OCI-LY7 (cell line): ENCODE measurements around the gene TRIP6. TPM values are rescaled to one million over a fixed set of nuclear protein-coding genes. Genes with fewer than 3 reads are reported as not detected.

Experiments used
- BruUV-seq: library from RNA; stranded (reverse); fragments of 400-500 nt; replicated peaks from 2 replicates; lab custom pipeline; 2021; lab: Mats Ljungman, UMichigan
- CTCF ChIA-PET: fragments of 300-600 bp; sonication (Branson Sonifier 250); formaldehyde crosslinking; loops from one replicate; lab custom pipeline; 2022; ENCODE audit warnings: antibody characterized with exemption; ENCODE audit not compliant: unreplicated experiment; lab: Charles Lee
- POLR2A ChIA-PET: fragments of 300-600 bp; sonication (Branson Sonifier 250); formaldehyde crosslinking; loops from one replicate; lab custom pipeline; 2022; ENCODE audit warnings: antibody characterized with exemption; lab: Charles Lee
- DNase-seq: peaks from one replicate; pipeline ENCODE4 v3.0.0-alpha.2; 2015; ENCODE audit warnings: low spot score
- H2AFZ ChIP-seq: fragments of 200-600 bp; sonication (generic), shearing (Covaris generic); 2 replicates; pipeline ENCODE4 v1.6.1; 2014; ENCODE audit warnings: mild to moderate bottlenecking, antibody characterized with exemption, low read length, moderate library complexity
- H3K27ac ChIP-seq: fragments of 200-600 bp; sonication (generic); 2 replicates; pipeline ENCODE4 v1.5.1; 2014; ENCODE audit warnings: mixed run types, low read depth, mild to moderate bottlenecking, moderate library complexity, low read length, inconsistent platforms; ENCODE audit not compliant: poor library complexity, severe bottlenecking
- H3K36me3 ChIP-seq: fragments of 200-600 bp; sonication (generic); 2 replicates; pipeline ENCODE4 v1.6.1; 2014; ENCODE audit warnings: mild to moderate bottlenecking, antibody characterized with exemption, low read length, moderate library complexity, mixed read lengths; ENCODE audit not compliant: insufficient read depth
- H3K4me1 ChIP-seq: fragments of 200-600 bp; sonication (generic); 2 replicates; pipeline ENCODE4 v1.5.1; 2014; ENCODE audit warnings: mild to moderate bottlenecking, low read length; ENCODE audit not compliant: insufficient read depth, poor library complexity, severe bottlenecking
- H3K4me2 ChIP-seq: fragments of 200-600 bp; sonication (generic); 2 replicates; pipeline ENCODE4 v1.6.1; 2014; ENCODE audit warnings: mild to moderate bottlenecking, low read length
- H3K4me3 ChIP-seq: fragments of 200-600 bp; sonication (generic); 2 replicates; pipeline ENCODE4 v1.5.1; 2014; ENCODE audit warnings: mild to moderate bottlenecking, low read depth, low read length; ENCODE audit not compliant: poor library complexity, severe bottlenecking
- H3K79me2 ChIP-seq: fragments of 200-600 bp; sonication (generic); 2 replicates; pipeline ENCODE4 v1.6.1; 2016; ENCODE audit warnings: low read depth, mild to moderate bottlenecking, low read length, moderate library complexity, mixed read lengths; ENCODE audit not compliant: insufficient read depth
- H3K9me2 ChIP-seq: fragments of 200-600 bp; sonication (generic); 2 replicates; pipeline ENCODE4 v1.6.1; 2016; ENCODE audit warnings: mild to moderate bottlenecking, low read length, mixed read lengths; ENCODE audit not compliant: insufficient read depth
- H3K9me3 ChIP-seq: fragments of 200-600 bp; sonication (generic); 2 replicates; pipeline ENCODE4 v1.6.1; 2014; ENCODE audit warnings: mild to moderate bottlenecking, mixed run types, low read length, mixed read lengths
- H4K20me1 ChIP-seq: fragments of 200-600 bp; sonication (generic); 2 replicates; pipeline ENCODE4 v1.6.1; 2014; ENCODE audit warnings: mild to moderate bottlenecking, antibody characterized with exemption, low read length, moderate library complexity, mixed read lengths; ENCODE audit not compliant: insufficient read depth
- CTCF ChIP-seq: fragments of 200-600 bp; sonication (generic); conservative IDR thresholded peaks from 2 replicates; pipeline ENCODE4 v1.5.1; 2014; ENCODE audit warnings: mild to moderate bottlenecking, antibody characterized with exemption, low read length, moderate library complexity, mixed read lengths
- EZH2phosphoT487 ChIP-seq: fragments of 200-600 bp; sonication (generic); IDR thresholded peaks from 2 replicates; pipeline ENCODE4 v1.6.1; 2018; ENCODE audit warnings: low read depth, borderline replicate concordance, mild to moderate bottlenecking, mixed run types, antibody characterized with exemption, low read length, moderate library complexity, mixed read lengths
- intact Hi-C: fragments of 100-400 bp; cut with micrococcal nuclease; formaldehyde crosslinking; loops from one replicate; pipeline ENCODE4 v1.10.0; 2022; ENCODE audit not compliant: unreplicated experiment
- total RNA-seq, 2 experiments: library from RNA; depleted of rRNA in 1 of 2; stranded (reverse); fragments of >200 nt in 1 of 2; shearing (Covaris generic) in 1 of 2; gene quantifications; 2 replicates each; pipeline ENCODE4 v1.2.3, GENCODE V29; 2014 to 2022

Gene TRIP6
- total RNA-seq, 2 experiments from 2014 or later = 3.1 to 3.3 TPM

- Histone ChIP-seq H3K4me3 (no peak overlapping the region), H3K36me3 (peaks cover 95% of the 10 kb centered on the region), H2AFZ (no peak overlapping the region), H3K27ac (no peak overlapping the region), H3K4me2 (no peak overlapping the region), H4K20me1 (peaks cover 21% of the 10 kb centered on the region), H3K4me1 (peaks cover 34% of the 10 kb centered on the region), H3K79me2 (peaks cover 54% of the 10 kb centered on the region), H3K9me2 (no peaks in the 10 kb centered on the region), H3K9me3 (no peaks in the 10 kb centered on the region)
- CTCF ChIA-PET = no interaction called here
- DNase-seq = no peak
- intact Hi-C loops = loop anchor here (10.0 kb wide), 1 partner anchor 796 kb away; the partner anchor contains the start of genes COPS6 and ZNF3
- TF ChIP-seq EZH2phosphoT487 (no peak), CTCF (no peak)
- no TSS peak for BruUV-seq
- POLR2A ChIA-PET = no interaction called here
These were observed 13.5 kb downstream of the TRIP6 start for GRCh38 chr7:100880645-100881044.

GRCh38 chr7:100881136-100881535, 13.9 kb downstream of the TRIP6 start:
- Histone ChIP-seq H4K20me1 (peaks cover 20% of the 10 kb centered on the region), H3K36me3 (peaks cover 99% of the 10 kb centered on the region), H3K79me2 (peaks cover 49% of the 10 kb centered on the region), H3K4me1 (peaks cover 32% of the 10 kb centered on the region), H3K4me3 (no peak overlapping the region), H2AFZ (no peak overlapping the region), H3K9me3 (no peaks in the 10 kb centered on the region), H3K4me2 (no peak overlapping the region), H3K9me2 (no peaks in the 10 kb centered on the region), H3K27ac (no peak overlapping the region)
- TF ChIP-seq EZH2phosphoT487 (no peak), CTCF (no peak)
- no peak for DNase-seq
- ChIA-PET POLR2A (no interaction called here), CTCF (no interaction called here)
- no TSS peak for BruUV-seq
- intact Hi-C loops = loop anchor here (10.0 kb wide), 1 partner anchor 796 kb away; the partner anchor contains the start of genes COPS6 and ZNF3

GRCh38 chr7:100882201-100882600, 15.0 kb downstream of the TRIP6 start:
- Histone ChIP-seq H3K4me1 (peaks cover 32% of the 10 kb centered on the region), H3K9me3 (no peaks in the 10 kb centered on the region), H3K36me3 (peaks cover 99% of the 10 kb centered on the region), H3K4me3 (no peak overlapping the region), H2AFZ (no peak overlapping the region), H3K9me2 (no peaks in the 10 kb centered on the region), H4K20me1 (peaks cover 19% of the 10 kb centered on the region; the same call in 1 of the 2 replicates), H3K4me2 (no peak overlapping the region), H3K79me2 (peaks cover 38% of the 10 kb centered on the region), H3K27ac (no peak overlapping the region)
- ChIA-PET CTCF (no interaction called here), POLR2A (no interaction called here)
- no peak for DNase-seq
- TF ChIP-seq EZH2phosphoT487 = no peak
- TF ChIP-seq CTCF = no peak
- no TSS peak for BruUV-seq
- intact Hi-C loops = loop anchor here (10.0 kb wide), 1 partner anchor 797 kb away; the partner anchor contains the start of genes COPS6 and ZNF3
